ENCODE measurements around the gene SKI.

DNA sequence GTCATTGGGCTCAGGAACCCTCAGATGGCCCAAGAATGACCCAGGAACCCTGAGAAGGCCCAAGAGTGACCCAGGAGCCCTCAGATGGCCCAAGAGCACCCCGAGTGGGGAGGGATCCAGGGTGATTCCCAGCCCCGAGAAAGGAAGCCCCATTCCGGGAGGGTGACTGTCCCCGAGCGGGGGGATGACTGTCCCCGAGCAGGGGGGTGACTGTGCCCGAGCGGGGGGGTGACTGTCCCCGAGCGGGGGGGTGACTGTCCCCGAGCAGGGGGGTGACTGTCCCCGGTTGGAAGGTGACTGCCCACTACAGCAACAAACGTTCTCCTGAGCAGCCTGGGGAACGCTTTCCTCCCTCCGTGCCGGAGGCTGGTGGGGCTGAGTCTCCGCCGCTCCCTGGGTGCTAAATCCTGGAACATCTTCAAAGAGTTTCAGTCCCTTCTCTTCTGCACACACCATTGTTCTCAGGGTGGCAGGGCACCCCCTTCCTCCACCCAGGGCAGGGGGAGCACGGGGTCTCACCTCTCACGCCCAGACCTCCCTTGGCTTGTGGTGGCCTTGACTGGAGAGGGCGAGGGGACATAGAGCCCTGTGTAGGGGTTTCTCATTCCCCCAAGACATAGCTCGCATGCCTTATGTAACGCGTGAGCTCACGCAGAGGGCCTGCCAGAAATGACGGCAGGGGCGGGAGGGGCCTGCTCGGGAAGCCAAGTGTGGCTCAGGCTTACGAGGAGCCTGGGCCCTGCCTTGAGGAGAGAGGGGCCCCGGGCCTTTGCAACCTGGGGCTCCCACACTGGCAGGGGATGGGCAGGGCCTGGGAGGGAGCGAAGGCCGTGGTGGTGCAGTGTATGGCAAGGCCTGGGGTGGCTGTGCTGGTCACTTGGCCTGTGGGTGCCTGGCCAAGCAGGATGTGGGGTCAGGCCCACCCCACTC lies 14.3 kb upstream of the SKI start:
- TF ChIP-seq POLR2A (IDR thresholded peaks at IDR 0.05; ENCODE audit: control extremely low read depth in 1 of 2, low read depth in 2 of 2, low read length in 2 of 2) (no peak), TAF1 (IDR thresholded peaks at IDR 0.05; ENCODE audit: low read depth, low read length) (no peak), YY1 (IDR thresholded peaks at IDR 0.05; ENCODE audit: low read depth, low read length) (no peak), JUN (IDR thresholded peaks at IDR 0.05; ENCODE audit: low read depth, low read length) (no peak), GTF2F1 (IDR thresholded peaks at IDR 0.05; ENCODE audit: borderline replicate concordance, low read depth, low read length) (no peak), BRCA1 (IDR thresholded peaks at IDR 0.05; ENCODE audit: low read depth, low read length) (no peak)
- TF ChIP-seq, protein P1, sequence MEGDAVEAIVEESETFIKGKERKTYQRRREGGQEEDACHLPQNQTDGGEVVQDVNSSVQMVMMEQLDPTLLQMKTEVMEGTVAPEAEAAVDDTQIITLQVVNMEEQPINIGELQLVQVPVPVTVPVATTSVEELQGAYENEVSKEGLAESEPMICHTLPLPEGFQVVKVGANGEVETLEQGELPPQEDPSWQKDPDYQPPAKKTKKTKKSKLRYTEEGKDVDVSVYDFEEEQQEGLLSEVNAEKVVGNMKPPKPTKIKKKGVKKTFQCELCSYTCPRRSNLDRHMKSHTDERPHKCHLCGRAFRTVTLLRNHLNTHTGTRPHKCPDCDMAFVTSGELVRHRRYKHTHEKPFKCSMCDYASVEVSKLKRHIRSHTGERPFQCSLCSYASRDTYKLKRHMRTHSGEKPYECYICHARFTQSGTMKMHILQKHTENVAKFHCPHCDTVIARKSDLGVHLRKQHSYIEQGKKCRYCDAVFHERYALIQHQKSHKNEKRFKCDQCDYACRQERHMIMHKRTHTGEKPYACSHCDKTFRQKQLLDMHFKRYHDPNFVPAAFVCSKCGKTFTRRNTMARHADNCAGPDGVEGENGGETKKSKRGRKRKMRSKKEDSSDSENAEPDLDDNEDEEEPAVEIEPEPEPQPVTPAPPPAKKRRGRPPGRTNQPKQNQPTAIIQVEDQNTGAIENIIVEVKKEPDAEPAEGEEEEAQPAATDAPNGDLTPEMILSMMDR (IDR thresholded peaks at IDR 0.05; ENCODE audit: control extremely low read depth in 1 of 3, insufficient read depth in 1 of 3, low read depth in 1 of 3, low read length in 3 of 3), result no peak
- TF ChIP-seq, protein P2, sequence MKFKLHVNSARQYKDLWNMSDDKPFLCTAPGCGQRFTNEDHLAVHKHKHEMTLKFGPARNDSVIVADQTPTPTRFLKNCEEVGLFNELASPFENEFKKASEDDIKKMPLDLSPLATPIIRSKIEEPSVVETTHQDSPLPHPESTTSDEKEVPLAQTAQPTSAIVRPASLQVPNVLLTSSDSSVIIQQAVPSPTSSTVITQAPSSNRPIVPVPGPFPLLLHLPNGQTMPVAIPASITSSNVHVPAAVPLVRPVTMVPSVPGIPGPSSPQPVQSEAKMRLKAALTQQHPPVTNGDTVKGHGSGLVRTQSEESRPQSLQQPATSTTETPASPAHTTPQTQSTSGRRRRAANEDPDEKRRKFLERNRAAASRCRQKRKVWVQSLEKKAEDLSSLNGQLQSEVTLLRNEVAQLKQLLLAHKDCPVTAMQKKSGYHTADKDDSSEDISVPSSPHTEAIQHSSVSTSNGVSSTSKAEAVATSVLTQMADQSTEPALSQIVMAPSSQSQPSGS (IDR thresholded peaks at IDR 0.05; ENCODE audit: low read length), result no peak

Data from H1 (cell line).